Posterior vena cava (tissue), 2 donors: Measurements from ENCODE around the gene SPATA20. TPM values are rescaled to one million over a fixed set of nuclear protein-coding genes. Genes with fewer than 3 reads are reported as not detected.

Experiments used
- total RNA-seq, 2 donors: library from RNA; stranded (reverse); fragmentation: NEBNext Ultra II Directional; extraction: Animal tissue kit (Norgen Biotek cat#: 25700); gene quantifications; one replicate each; pipeline ENCODE4 v1.2.1, GENCODE V29; 2021
- donor health status: DM: yes; HTN: yes; CAD: no.
- donor health status: DM: yes; HTN: yes; CAD: no.

The SPATA20 gene
- total RNA-seq, 2 donors from 2014 or later, result 30.1 to 53.4 TPM

Other genes with a start within 250 kb of the SPATA20 start
- 10 to 100 TPM; 18.1 to 21.9 TPM for gene XYLT2, start 201.0 kb upstream of the SPATA20 start, total RNA-seq
- gene MRPL27, start 174.0 kb upstream of the SPATA20 start, total RNA-seq, result 10 to 100 TPM; 38.2 to 40.1 TPM
- gene EME1, start 173.9 kb upstream of the SPATA20 start, total RNA-seq, result 1 to 10 TPM in 1 of 2 donors, under 1 TPM in 1; 0.62 to 1.4 TPM
- 10 to 100 TPM; 66.1 to 93.6 TPM for gene LRRC59, start 149.7 kb upstream of the SPATA20 start, total RNA-seq
- 10 to 100 TPM; 13.9 to 14.9 TPM for gene ACSF2, start 121.0 kb upstream of the SPATA20 start, total RNA-seq
- gene CHAD, start 78.3 kb upstream of the SPATA20 start, total RNA-seq, result under 1 TPM in 1 of 2 donors, not detected in 1; 0.46 TPM
- 10 to 100 TPM; 24.9 to 25.4 TPM for gene RSAD1, start 68.3 kb upstream of the SPATA20 start, total RNA-seq
- under 1 TPM; 0.29 to 0.69 TPM for gene MYCBPAP, start 38.7 kb upstream of the SPATA20 start, total RNA-seq
- gene EPN3, start 14.4 kb upstream of the SPATA20 start, total RNA-seq, result not detected
- gene CACNA1G, start 13.5 kb downstream of the SPATA20 start, total RNA-seq, result 1 to 10 TPM; 1.1 to 4.4 TPM
- 10 to 100 TPM; 13.1 to 19.8 TPM for gene ABCC3, start 87.7 kb downstream of the SPATA20 start, total RNA-seq
- 10 to 100 TPM; 57.4 to 77.3 TPM for gene ANKRD40, start 160.7 kb downstream of the SPATA20 start, total RNA-seq
- gene LUC7L3, start 172.4 kb downstream of the SPATA20 start, total RNA-seq, result 10 to 100 TPM; 82.0 to 92.5 TPM
- gene ANKRD40CL, start 220.3 kb downstream of the SPATA20 start, total RNA-seq, result not detected